GM18951 (cell line): ENCODE data around the gene NFAT5.
"Not testable (repeated sequence)": the region's sequence is repeated elsewhere in the genome, so short reads cannot be mapped to it uniquely, and the experiment has no call there.

Experiments
- POLR2A ChIP-seq: IDR thresholded peaks from 4 replicates; pipeline ENCODE4 v1.6.1; 2011; ENCODE audit warnings: mild to moderate bottlenecking; ENCODE audit not compliant: insufficient read length, insufficient read depth; ENCODE audit errors: extremely low read depth
- in situ Hi-C: fragments of 300-500 bp; cut with MboI; formaldehyde crosslinking; loops from one replicate; pipeline ENCODE4 v1.12.0; 2022; ENCODE audit warnings: low sequenced_read_pairs, mixed read lengths, inconsistent platforms; ENCODE audit not compliant: unreplicated experiment

NFAT5 gene

GRCh38 chr16:69718111-69718764 lies 152.5 kb downstream of the NFAT5 start:
- TF ChIP-seq POLR2A = no peak
- in situ Hi-C loops = no loop called here

- in situ Hi-C loops = no loop called here
- no peak for TF ChIP-seq POLR2A
Measured at GRCh38 chr16:69720822-69721430, 155.2 kb downstream of the NFAT5 start.

- in situ Hi-C loops = no loop called here
- TF ChIP-seq POLR2A = no peak
Measured at GRCh38 chr16:69721441-69721957, 155.7 kb downstream of the NFAT5 start.

GRCh38 chr16:69724414-69724873 lies 158.7 kb downstream of the NFAT5 start:
- in situ Hi-C loops = no loop called here
- no peak for TF ChIP-seq POLR2A

- in situ Hi-C loops = no loop called here
- TF ChIP-seq POLR2A = no peak
Measured at GRCh38 chr16:69724981-69725479, 159.3 kb downstream of the NFAT5 start.

- in situ Hi-C loops = no loop called here
- TF ChIP-seq POLR2A = no peak
Measured at GRCh38 chr16:69725480-69726312, 159.9 kb downstream of the NFAT5 start.

- in situ Hi-C loops = no loop called here
- peak; percentile 89 for TF ChIP-seq POLR2A
Measured at GRCh38 chr16:69726313-69727060, 160.7 kb downstream of the NFAT5 start, which contains the start of gene NQO1. NQO1 (minus strand) TSS chr16:69726560; CDS start chr16:69726439, 121 bp downstream.

GRCh38 chr16:69727916-69728270 lies 162.1 kb downstream of the NFAT5 start:
- TF ChIP-seq POLR2A = no peak
- in situ Hi-C loops = no loop called here

GRCh38 chr16:69729030-69729429 lies 163.3 kb downstream of the NFAT5 start:
- in situ Hi-C loops = not testable (repeated sequence)

- in situ Hi-C loops = not testable (repeated sequence)
Measured at GRCh38 chr16:69731280-69731679, 165.5 kb downstream of the NFAT5 start.

- in situ Hi-C loops = no loop called here
- no peak for TF ChIP-seq POLR2A
Measured at GRCh38 chr16:69732101-69732500, 166.3 kb downstream of the NFAT5 start.

GRCh38 chr16:69741519-69741918 lies 175.8 kb downstream of the NFAT5 start:
- no peak for TF ChIP-seq POLR2A
- in situ Hi-C loops = no loop called here

- no peak for TF ChIP-seq POLR2A
Measured at GRCh38 chr16:69741951-69742904, 176.5 kb downstream of the NFAT5 start.

More at GRCh38 chr16:69741951-69742904, 176.5 kb downstream of the NFAT5 start:
- in situ Hi-C loops = no loop called here
